Transverse colon (tissue), 4 donors: ENCODE results near the gene SRGN. TPM values are rescaled to one million over a fixed set of nuclear protein-coding genes. Genes with fewer than 3 reads are reported as not detected.

ENCODE experiments used
- DNase-seq: peaks from one replicate; pipeline ENCODE4 v3.0.0-alpha.2; 2019
- H3K27ac ChIP-seq, 4 donors: fragments of 200-600 bp; sonication (generic); 2 replicates each; pipeline ENCODE4 v1.5.1; 2016 to 2018; ENCODE audit warnings: inconsistent platforms in 4 of 4
- H3K27me3 ChIP-seq: fragments of 200-600 bp; sonication (generic); 2 replicates; pipeline ENCODE4 v1.5.1; 2017; ENCODE audit warnings: inconsistent platforms
- H3K36me3 ChIP-seq, 4 donors: fragments of 200-600 bp; sonication (generic); 2 replicates each; pipeline ENCODE4 v1.5.1; 2017 to 2019; ENCODE audit warnings: inconsistent platforms in 4 of 4
- H3K4me1 ChIP-seq, 4 donors: fragments of 200-600 bp; sonication (generic); 2 replicates each; pipeline ENCODE4 v1.5.1; 2017 to 2020; ENCODE audit warnings: inconsistent platforms in 4 of 4
- H3K4me3 ChIP-seq, 4 donors: fragments of 200-600 bp; sonication (generic); 1 replicate in 1 of 4; 2 replicates in 3 of 4; pipeline versions ENCODE4 v1.5.1 to v1.6.1; 2017 to 2019; ENCODE audit warnings: inconsistent platforms in 4 of 4
- H3K9me3 ChIP-seq, 2 donors: fragments of 200-600 bp; sonication (generic); 2 replicates each; pipeline ENCODE4 v1.5.1; 2017 to 2019; ENCODE audit warnings: inconsistent platforms in 2 of 2
- EP300 ChIP-seq: sonication (generic); formaldehyde crosslinking; IDR thresholded peaks from one replicate; pipeline ENCODE4 v1.6.1; 2017; ENCODE audit warnings: antibody characterized with exemption, low read depth
- POLR2A ChIP-seq: fragments of 450-650 bp; IDR thresholded peaks from one replicate; pipeline ENCODE4 v1.6.1; 2016; ENCODE audit warnings: antibody characterized with exemption, mild to moderate bottlenecking, moderate library complexity
- POLR2AphosphoS5 ChIP-seq, 3 donors: sonication (generic); formaldehyde crosslinking; IDR thresholded peaks; one replicate each; pipeline ENCODE4 v1.6.1; 2016; ENCODE audit warnings: antibody characterized with exemption in 3 of 3
- WGBS, 2 donors: methylation state at CpG; one replicate each; pipeline ENCODE4 v1.1.5; 2018; ENCODE audit warnings: low coverage in 1 of 2; 5-methylcytosine and 5-hydroxymethylcytosine counted together
- in situ Hi-C, 4 donors: fragments of 200-750 bp; cut with MboI; loops; one replicate each; pipeline versions ENCODE4 v1.15.0 to v1.15.1; 2017; ENCODE audit warnings: low sequenced_read_pairs in 3 of 4, low pct_ligation_motif_present in 1 of 4, low pct_unique_long_range_greater_than_20kb in 1 of 4
- intact Hi-C: fragments of 100-400 bp; cut with DNase I; formaldehyde crosslinking; loops from one replicate; pipeline ENCODE4 v1.15.1; 2023; ENCODE audit warnings: low total_unique reads
- total RNA-seq, 4 donors: library from RNA; depleted of rRNA; stranded (reverse); fragments of >200 nt; gene quantifications; one replicate each; pipeline ENCODE4 v1.1.0, GENCODE V29; 2016
- TF ChIP-seq, protein P1 (sequence below), 5 experiments: fragments of 200-600 bp in 3 of 5; fragments of 450-650 bp in 2 of 5; sonication (generic) in 3 of 5; IDR thresholded peaks; 1 replicate in 2 of 5; 2 replicates in 3 of 5; pipeline ENCODE4 v1.5.1; 2016 to 2017; ENCODE audit warnings: antibody characterized with exemption in 5 of 5, inconsistent platforms in 3 of 5, mild to moderate bottlenecking in 2 of 5, moderate library complexity in 1 of 5

SRGN gene
- total RNA-seq, 4 donors from 2014 or later, result 9.0 to 83.8 (median 20.3) TPM

- peak overlapping the region; percentile 73 to 86 (median 78) for H3K27ac ChIP-seq
- 40 to 79% methylated on average over 1 of the region's 1 CpG for WGBS, 2 donors
- no peaks in the 10 kb centered on the region for H3K36me3 ChIP-seq
- TF ChIP-seq POLR2A (no peak), POLR2AphosphoS5 (IDR thresholded peaks at IDR 0.05) (no peak), EP300 (no peak)
- TF ChIP-seq, protein P1, sequence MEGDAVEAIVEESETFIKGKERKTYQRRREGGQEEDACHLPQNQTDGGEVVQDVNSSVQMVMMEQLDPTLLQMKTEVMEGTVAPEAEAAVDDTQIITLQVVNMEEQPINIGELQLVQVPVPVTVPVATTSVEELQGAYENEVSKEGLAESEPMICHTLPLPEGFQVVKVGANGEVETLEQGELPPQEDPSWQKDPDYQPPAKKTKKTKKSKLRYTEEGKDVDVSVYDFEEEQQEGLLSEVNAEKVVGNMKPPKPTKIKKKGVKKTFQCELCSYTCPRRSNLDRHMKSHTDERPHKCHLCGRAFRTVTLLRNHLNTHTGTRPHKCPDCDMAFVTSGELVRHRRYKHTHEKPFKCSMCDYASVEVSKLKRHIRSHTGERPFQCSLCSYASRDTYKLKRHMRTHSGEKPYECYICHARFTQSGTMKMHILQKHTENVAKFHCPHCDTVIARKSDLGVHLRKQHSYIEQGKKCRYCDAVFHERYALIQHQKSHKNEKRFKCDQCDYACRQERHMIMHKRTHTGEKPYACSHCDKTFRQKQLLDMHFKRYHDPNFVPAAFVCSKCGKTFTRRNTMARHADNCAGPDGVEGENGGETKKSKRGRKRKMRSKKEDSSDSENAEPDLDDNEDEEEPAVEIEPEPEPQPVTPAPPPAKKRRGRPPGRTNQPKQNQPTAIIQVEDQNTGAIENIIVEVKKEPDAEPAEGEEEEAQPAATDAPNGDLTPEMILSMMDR (IDR thresholded peaks at IDR 0.05), result no peak
- no peaks in the 10 kb centered on the region for H3K9me3 ChIP-seq
- H3K4me1 ChIP-seq, result peaks cover 0 to 9% (median 0%) of the 10 kb centered on the region in 4 donors
- no peaks in the 10 kb centered on the region for H3K27me3 ChIP-seq
- in situ Hi-C loops, result loop anchor here in 2 of 4 donors (5.0 to 10.0 kb wide), 2 partner anchors 83 to 86 kb away; no protein-coding TSS in a partner anchor
- intact Hi-C loops, result loop anchor here (10.0 kb wide), 1 partner anchor 86 kb away; no protein-coding TSS in a partner anchor
- DNase-seq, result no peak
- H3K4me3 ChIP-seq, result peak overlapping the region in 1 of 4 donors; percentile 52
These were observed 2.8 kb downstream of the SRGN start for GRCh38 chr10:69090685-69091084.

GRCh38 chr10:69091143-69091651 is 3.3 kb downstream of the SRGN start:
- H3K27ac ChIP-seq, result peak overlapping the region; percentile 73 to 86 (median 78)
- WGBS, 2 donors, result 48 to 67% methylated on average over 5 to 8 of the region's 8 CpGs
- H3K4me3 ChIP-seq, result peak overlapping the region in 1 of 4 donors; percentile 52
- in situ Hi-C loops, result loop anchor here in 2 of 4 donors (5.0 to 10.0 kb wide), 2 partner anchors 84 to 86 kb away; no protein-coding TSS in a partner anchor
- intact Hi-C loops, result loop anchor here (10.0 kb wide), 1 partner anchor 86 kb away; no protein-coding TSS in a partner anchor
- no peaks in the 10 kb centered on the region for H3K27me3 ChIP-seq
- peaks cover 0 to 4% (median 0%) of the 10 kb centered on the region in 4 donors for H3K4me1 ChIP-seq
- TF ChIP-seq POLR2AphosphoS5 (IDR thresholded peaks at IDR 0.05), result no peak
- TF ChIP-seq, protein P1 (IDR thresholded peaks at IDR 0.05), result no peak
- TF ChIP-seq POLR2A, result no peak
- no peak for TF ChIP-seq EP300
- H3K36me3 ChIP-seq, result no peaks in the 10 kb centered on the region
- no peaks in the 10 kb centered on the region for H3K9me3 ChIP-seq
- DNase-seq, result no peak

- in situ Hi-C loops, result loop anchor here in 2 of 4 donors (5.0 to 10.0 kb wide), 2 partner anchors 86 to 88 kb away; no protein-coding TSS in a partner anchor
- Histone ChIP-seq H3K27me3 (no peaks in the 10 kb centered on the region), H3K36me3 (no peaks in the 10 kb centered on the region), H3K9me3 (no peaks in the 10 kb centered on the region), H3K4me1 (no peaks in the 10 kb centered on the region), H3K27ac (peak overlapping the region in 1 of 4 donors; percentile 26), H3K4me3 (no peak overlapping the region)
- intact Hi-C loops, result loop anchor here (10.0 kb wide), 1 partner anchor 88 kb away; no protein-coding TSS in a partner anchor
- no peak for TF ChIP-seq EP300
- TF ChIP-seq POLR2AphosphoS5 (IDR thresholded peaks at IDR 0.05), result peak in 1 of 3 donors; percentile 15
- TF ChIP-seq, protein P1 (IDR thresholded peaks at IDR 0.05), result peak; percentile 73 to 84 (median 81)
- no peak for TF ChIP-seq POLR2A
- DNase-seq, result peak; percentile 84
- 45 to 47% methylated on average over 12 to 17 of the region's 17 CpGs for WGBS, 2 donors
These were observed 5.3 kb downstream of the SRGN start for GRCh38 chr10:69092959-69093850.

- no peak overlapping the region for H3K27ac ChIP-seq
- in situ Hi-C loops, result loop anchor here in 2 of 4 donors (5.0 to 10.0 kb wide), 2 partner anchors 87 to 89 kb away; no protein-coding TSS in a partner anchor
- no peak for DNase-seq
- H3K4me1 ChIP-seq, result no peaks in the 10 kb centered on the region
- H3K9me3 ChIP-seq, result no peaks in the 10 kb centered on the region
- H3K4me3 ChIP-seq, result no peak overlapping the region
- H3K36me3 ChIP-seq, result no peaks in the 10 kb centered on the region
- intact Hi-C loops, result loop anchor here (10.0 kb wide), 1 partner anchor 89 kb away; no protein-coding TSS in a partner anchor
- WGBS, 2 donors, result 86 to 94% methylated on average over 1 of the region's 1 CpG
- no peaks in the 10 kb centered on the region for H3K27me3 ChIP-seq
- TF ChIP-seq POLR2AphosphoS5 (IDR thresholded peaks at IDR 0.05), result no peak
- TF ChIP-seq POLR2A, result no peak
- TF ChIP-seq EP300, result no peak
- TF ChIP-seq, protein P1 (IDR thresholded peaks at IDR 0.05), result no peak
These were observed 6.0 kb downstream of the SRGN start for GRCh38 chr10:69093933-69094332.
